ENCODE results near the gene PRKAR1A.

The PRKAR1A gene

GRCh38 chr17:68544111-68544915 lies 32.1 kb downstream of the PRKAR1A start:
- no peak for FAIRE-seq

- no peak for FAIRE-seq
These were observed 44.3 kb downstream of the PRKAR1A start for GRCh38 chr17:68556551-68556950.

- FAIRE-seq, result no peak
These were observed 47.1 kb downstream of the PRKAR1A start for GRCh38 chr17:68559316-68559715.

GRCh38 chr17:68560966-68561720 lies 48.9 kb downstream of the PRKAR1A start:
- no peak for FAIRE-seq

- no peak for FAIRE-seq
These were observed 50.5 kb downstream of the PRKAR1A start for GRCh38 chr17:68562736-68563135.

- no peak for FAIRE-seq
These were observed 52.3 kb downstream of the PRKAR1A start for GRCh38 chr17:68564415-68565111.

- no peak for FAIRE-seq
These were observed 53.6 kb downstream of the PRKAR1A start for GRCh38 chr17:68565661-68566441.

GRCh38 chr17:68566442-68566738 lies 54.2 kb downstream of the PRKAR1A start:
- no peak for FAIRE-seq

GRCh38 chr17:68567035-68567434 lies 54.8 kb downstream of the PRKAR1A start:
- no peak for FAIRE-seq

- no peak for FAIRE-seq
These were observed 55.4 kb downstream of the PRKAR1A start for GRCh38 chr17:68567581-68567980.

- FAIRE-seq, result no peak
These were observed 56.4 kb downstream of the PRKAR1A start for GRCh38 chr17:68568581-68568980.

GRCh38 chr17:68569346-68569745 lies 57.1 kb downstream of the PRKAR1A start:
- no peak for FAIRE-seq

- no peak for FAIRE-seq
These were observed 58.3 kb downstream of the PRKAR1A start for GRCh38 chr17:68570526-68570925.

- no peak for FAIRE-seq
These were observed 60.1 kb downstream of the PRKAR1A start for GRCh38 chr17:68572138-68572842.

- no peak for FAIRE-seq
These were observed 61.1 kb downstream of the PRKAR1A start for GRCh38 chr17:68573338-68573737.

- no peak for FAIRE-seq
These were observed 63.9 kb downstream of the PRKAR1A start for GRCh38 chr17:68576137-68576536.

- FAIRE-seq, result no peak
These were observed 64.7 kb downstream of the PRKAR1A start for GRCh38 chr17:68576811-68577496.

- no peak for FAIRE-seq
These were observed 65.2 kb downstream of the PRKAR1A start for GRCh38 chr17:68577497-68577821.

GRCh38 chr17:68578236-68578635 lies 66.0 kb downstream of the PRKAR1A start:
- FAIRE-seq, result no peak

- no peak for FAIRE-seq
These were observed 67.1 kb downstream of the PRKAR1A start for GRCh38 chr17:68579194-68579927.

- no peak for FAIRE-seq
These were observed 68.1 kb downstream of the PRKAR1A start for GRCh38 chr17:68580236-68580770.
